Mesenchymal stem cell (in vitro differentiated cells and primary cell): ENCODE results near the gene PUS10.
A peak's percentile ranks its signal among the peaks of the same experiment; 100 is the strongest.

Source experiments
- DNase-seq: peaks from one replicate; pipeline ENCODE4 v3.0.0-alpha.2; 2013
- H2AFZ ChIP-seq: one replicate; pipeline ENCODE4 v1.6.1; 2013; ENCODE audit warnings: low read depth, mild to moderate bottlenecking, control low read depth, inconsistent platforms, low read length, moderate library complexity
- H2AK5ac ChIP-seq: 2 replicates; pipeline ENCODE4 v1.6.1; 2013; ENCODE audit warnings: low read length, moderate library complexity, mild to moderate bottlenecking, inconsistent platforms; ENCODE audit not compliant: severe bottlenecking
- H2BK120ac ChIP-seq: one replicate; pipeline ENCODE4 v1.6.1; 2013; ENCODE audit warnings: low read depth, mild to moderate bottlenecking, inconsistent platforms, low read length, moderate library complexity
- H2BK12ac ChIP-seq, 2 experiments: one replicate each; pipeline ENCODE4 v1.6.1; 2013; ENCODE audit warnings: inconsistent platforms in 2 of 2, low read length in 2 of 2, mild to moderate bottlenecking in 2 of 2, moderate library complexity in 2 of 2, control low read depth in 1 of 2
- H2BK15ac ChIP-seq: one replicate; pipeline ENCODE4 v1.6.1; 2013; ENCODE audit warnings: mild to moderate bottlenecking, low read depth, inconsistent platforms; ENCODE audit not compliant: poor library complexity, severe bottlenecking
- H2BK5ac ChIP-seq: 2 replicates; pipeline ENCODE4 v1.6.1; 2013; ENCODE audit warnings: low read depth, mild to moderate bottlenecking, low read length, control low read depth, inconsistent platforms; ENCODE audit not compliant: poor library complexity, severe bottlenecking
- H3K14ac ChIP-seq, 2 experiments: one replicate each; pipeline ENCODE4 v1.6.1; 2013; ENCODE audit warnings: inconsistent platforms in 2 of 2, low read length in 2 of 2, control low read depth in 1 of 2, mild to moderate bottlenecking in 1 of 2, moderate library complexity in 1 of 2
- H3K18ac ChIP-seq, 2 experiments: one replicate each; pipeline ENCODE4 v1.6.1; 2013; ENCODE audit warnings: inconsistent platforms in 2 of 2, low read length in 2 of 2, control low read depth in 1 of 2, low read depth in 1 of 2, mild to moderate bottlenecking in 1 of 2
- H3K23ac ChIP-seq, 2 experiments: one replicate each; pipeline ENCODE4 v1.6.1; 2013; ENCODE audit warnings: inconsistent platforms in 2 of 2, low read length in 2 of 2, mild to moderate bottlenecking in 2 of 2, moderate library complexity in 2 of 2, control low read depth in 1 of 2
- H3K27ac ChIP-seq: 2 replicates; pipeline ENCODE4 v1.5.1; 2013; ENCODE audit warnings: mild to moderate bottlenecking, moderate library complexity, low read length, control low read depth, inconsistent platforms; ENCODE audit not compliant: poor library complexity, severe bottlenecking
- H3K27me3 ChIP-seq, 2 experiments: 2 replicates each; pipeline versions ENCODE4 v1.6.1 to v1.7.0; 2013; ENCODE audit warnings: low read length in 2 of 2, mild to moderate bottlenecking in 2 of 2, moderate library complexity in 2 of 2, control low read depth in 1 of 2, inconsistent platforms in 1 of 2; ENCODE audit not compliant: control insufficient read depth in 1 of 2, insufficient read depth in 1 of 2
- H3K36me3 ChIP-seq, 2 experiments: 2 replicates each; pipeline versions ENCODE4 v1.6.1 to v1.7.0; 2013; ENCODE audit warnings: low read length in 2 of 2, control low read depth in 1 of 2, inconsistent platforms in 1 of 2, low read depth in 1 of 2, mild to moderate bottlenecking in 1 of 2; ENCODE audit not compliant: insufficient read depth in 2 of 2, control insufficient read depth in 1 of 2
- H3K4ac ChIP-seq, 2 experiments: one replicate each; pipeline ENCODE4 v1.6.1; 2013; ENCODE audit warnings: inconsistent platforms in 2 of 2, low read length in 2 of 2, mild to moderate bottlenecking in 2 of 2, moderate library complexity in 2 of 2, control low read depth in 1 of 2, low read depth in 1 of 2
- H3K4me1 ChIP-seq: 2 replicates; pipeline ENCODE4 v1.6.1; 2013; ENCODE audit warnings: low read depth, low read length, control low read depth; ENCODE audit not compliant: control insufficient read depth, insufficient read depth
- H3K4me2 ChIP-seq: 2 replicates; pipeline ENCODE4 v1.6.1; 2013; ENCODE audit warnings: low read length, mild to moderate bottlenecking, inconsistent platforms; ENCODE audit not compliant: poor library complexity, severe bottlenecking
- H3K4me3 ChIP-seq, 2 experiments: 2 replicates each; pipeline versions ENCODE4 v1.5.1 to v1.7.0; 2013; ENCODE audit warnings: low read length in 2 of 2, mild to moderate bottlenecking in 2 of 2, control low read depth in 1 of 2, low read depth in 1 of 2; ENCODE audit not compliant: insufficient read depth in 1 of 2
- H3K79me1 ChIP-seq: replicated peaks from 2 replicates; pipeline ENCODE4 v1.6.1; 2013; ENCODE audit warnings: mild to moderate bottlenecking, control low read depth, low read length, inconsistent platforms; ENCODE audit not compliant: poor library complexity, severe bottlenecking
- H3K9ac ChIP-seq: 2 replicates; pipeline ENCODE4 v1.7.0; 2013; ENCODE audit warnings: mild to moderate bottlenecking, low read length, moderate library complexity
- H3K9me3 ChIP-seq: 2 replicates; pipeline ENCODE4 v1.7.0; 2013; ENCODE audit warnings: mild to moderate bottlenecking, low read length; ENCODE audit not compliant: control insufficient read depth
- H4K8ac ChIP-seq: one replicate; pipeline ENCODE4 v1.6.1; 2013; ENCODE audit warnings: inconsistent platforms, mild to moderate bottlenecking, low read length, moderate library complexity
- H4K91ac ChIP-seq: one replicate; pipeline ENCODE4 v1.6.1; 2013; ENCODE audit warnings: mild to moderate bottlenecking, low read length, inconsistent platforms
- WGBS: methylation state at CpG from one replicate; pipeline ENCODE4 v1.1.7; 2013; ENCODE audit warnings: mixed read lengths; 5-methylcytosine and 5-hydroxymethylcytosine counted together

The PUS10 gene

GRCh38 chr2:60958800-60959199 lies 59.3 kb downstream of the PUS10 start:
- 48% methylated on average over 3 of the region's 3 CpGs for WGBS
- peak; percentile 49 for DNase-seq

DNA sequence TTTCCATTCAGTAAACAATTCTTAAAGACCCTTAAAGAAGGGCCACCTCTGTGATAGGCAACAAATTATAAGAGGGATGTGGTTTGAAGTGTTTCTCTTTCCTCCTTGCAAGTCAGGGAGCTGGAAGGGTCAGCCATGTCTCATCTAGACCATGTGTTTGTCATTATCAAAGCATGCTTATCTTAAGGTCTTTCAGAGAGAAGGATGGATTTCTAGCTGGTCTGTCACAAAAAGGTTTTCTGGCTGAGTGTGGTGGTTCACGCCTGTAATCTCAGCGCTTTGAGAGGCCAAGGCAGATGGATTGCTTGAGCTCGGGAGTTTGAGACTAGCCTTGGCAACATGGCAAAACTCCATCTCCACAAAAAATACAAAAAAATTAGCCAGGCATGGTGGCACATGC lies 59.7 kb downstream of the PUS10 start:
- H3K4ac ChIP-seq: no peak overlapping the region
- H3K9me3 ChIP-seq: no peaks in the 10 kb centered on the region
- H3K27ac ChIP-seq: no peak overlapping the region
- no peak overlapping the region for H2AK5ac ChIP-seq
- H3K23ac ChIP-seq: no peak overlapping the region
- no peak overlapping the region for H2AFZ ChIP-seq
- no peak overlapping the region for H3K4me2 ChIP-seq
- H3K4me3 ChIP-seq: no peak overlapping the region
- no peak overlapping the region for H2BK5ac ChIP-seq
- H4K91ac ChIP-seq: no peak overlapping the region
- WGBS: 98% methylated on average over 3 of the region's 3 CpGs
- H3K79me1 ChIP-seq: no peaks in the 10 kb centered on the region
- no peak overlapping the region for H3K9ac ChIP-seq
- no peak overlapping the region for H4K8ac ChIP-seq
- H2BK12ac ChIP-seq: no peak overlapping the region
- peaks cover 4 to 8% of the 10 kb centered on the region in 2 experiments for H3K36me3 ChIP-seq
- H2BK120ac ChIP-seq: no peak overlapping the region
- DNase-seq: no peak
- H3K4me1 ChIP-seq: peaks cover 3% of the 10 kb centered on the region
- H3K27me3 ChIP-seq: no peaks in the 10 kb centered on the region
- no peak overlapping the region for H2BK15ac ChIP-seq
- H3K14ac ChIP-seq: no peak overlapping the region
- no peak overlapping the region for H3K18ac ChIP-seq

More at GRCh38 chr2:60958800-60959199, 59.3 kb downstream of the PUS10 start:
- peaks cover 3% of the 10 kb centered on the region for H3K4me1 ChIP-seq
- H3K79me1 ChIP-seq: no peaks in the 10 kb centered on the region
- no peak overlapping the region for H4K8ac ChIP-seq
- H3K4me2 ChIP-seq: no peak overlapping the region
- no peak overlapping the region for H2AK5ac ChIP-seq
- H3K23ac ChIP-seq: no peak overlapping the region
- H4K91ac ChIP-seq: no peak overlapping the region
- no peaks in the 10 kb centered on the region for H3K27me3 ChIP-seq
- H2BK15ac ChIP-seq: no peak overlapping the region
- no peak overlapping the region for H2AFZ ChIP-seq
- no peak overlapping the region for H2BK12ac ChIP-seq
- no peak overlapping the region for H3K18ac ChIP-seq
- no peak overlapping the region for H2BK120ac ChIP-seq
- no peaks in the 10 kb centered on the region for H3K9me3 ChIP-seq
- no peak overlapping the region for H3K14ac ChIP-seq
- H2BK5ac ChIP-seq: no peak overlapping the region
- no peak overlapping the region for H3K27ac ChIP-seq
- no peak overlapping the region for H3K4me3 ChIP-seq
- peak overlapping the region; percentile 14 for H3K9ac ChIP-seq
- H3K4ac ChIP-seq: peak overlapping the region in 1 of 2 experiments; percentile 28
- H3K36me3 ChIP-seq: peaks cover 4% of the 10 kb centered on the region in 2 experiments

GRCh38 chr2:60957643-60958042 lies 60.4 kb downstream of the PUS10 start:
- Histone ChIP-seq H3K4me3 (no peak overlapping the region), H4K91ac (no peak overlapping the region), H3K18ac (no peak overlapping the region), H3K23ac (no peak overlapping the region), H2AK5ac (no peak overlapping the region), H3K27me3 (no peaks in the 10 kb centered on the region), H3K9ac (no peak overlapping the region), H3K4ac (no peak overlapping the region), H2AFZ (no peak overlapping the region), H3K9me3 (no peaks in the 10 kb centered on the region), H2BK120ac (no peak overlapping the region), H3K36me3 (peaks cover 4 to 15% of the 10 kb centered on the region in 2 experiments), H2BK5ac (no peak overlapping the region), H3K14ac (no peak overlapping the region), H3K4me2 (no peak overlapping the region), H3K79me1 (no peaks in the 10 kb centered on the region), H4K8ac (no peak overlapping the region), H2BK12ac (no peak overlapping the region), H3K27ac (no peak overlapping the region), H3K4me1 (peaks cover 3% of the 10 kb centered on the region), H2BK15ac (no peak overlapping the region)
- no peak for DNase-seq
- 92% methylated on average over 5 of the region's 5 CpGs for WGBS

DNA sequence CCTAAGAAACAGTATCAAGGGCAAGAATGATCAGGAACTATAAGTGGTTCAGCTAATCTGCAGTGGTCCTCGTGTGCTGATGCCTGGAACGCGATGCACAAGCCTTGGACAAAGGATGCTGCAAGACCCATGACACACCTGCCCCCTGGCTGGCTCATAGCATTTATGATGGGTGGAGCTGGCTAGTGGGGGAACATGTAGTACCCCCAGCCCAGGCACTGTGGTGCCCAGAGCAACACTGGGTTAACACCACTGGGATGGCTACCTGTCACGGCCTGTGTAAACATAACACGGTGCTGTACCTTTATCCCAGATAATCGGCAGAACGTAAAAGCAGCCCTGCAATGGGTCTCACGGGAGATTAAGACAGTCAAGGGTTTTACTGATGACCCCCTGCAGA lies 60.8 kb downstream of the PUS10 start:
- no peak overlapping the region for H2BK5ac ChIP-seq
- DNase-seq: no peak
- H3K79me1 ChIP-seq: no peaks in the 10 kb centered on the region
- no peak overlapping the region for H2AK5ac ChIP-seq
- H4K8ac ChIP-seq: no peak overlapping the region
- no peaks in the 10 kb centered on the region for H3K27me3 ChIP-seq
- no peaks in the 10 kb centered on the region for H3K9me3 ChIP-seq
- no peak overlapping the region for H3K4ac ChIP-seq
- WGBS: 94% methylated on average over 8 of the region's 8 CpGs
- peaks cover 3% of the 10 kb centered on the region for H3K4me1 ChIP-seq
- no peak overlapping the region for H2BK15ac ChIP-seq
- H2BK120ac ChIP-seq: no peak overlapping the region
- H3K27ac ChIP-seq: no peak overlapping the region
- no peak overlapping the region for H2AFZ ChIP-seq
- no peak overlapping the region for H3K23ac ChIP-seq
- H4K91ac ChIP-seq: no peak overlapping the region
- H3K4me2 ChIP-seq: no peak overlapping the region
- H3K14ac ChIP-seq: no peak overlapping the region
- H2BK12ac ChIP-seq: no peak overlapping the region
- no peak overlapping the region for H3K18ac ChIP-seq
- peaks cover 6 to 16% of the 10 kb centered on the region in 2 experiments for H3K36me3 ChIP-seq
- no peak overlapping the region for H3K4me3 ChIP-seq
- no peak overlapping the region for H3K9ac ChIP-seq
